GM12878 (cell line): ENCODE results near the gene SETBP1. TPM values are rescaled to one million over a fixed set of nuclear protein-coding genes. Genes with fewer than 3 reads are reported as not detected.

ENCODE experiments used
- ATAC-seq: fragments of 200-7000 bp; cut with Tn5 transposase; 3 replicates; pipeline ENCODE4 v1.9.1; 2020; ENCODE audit warnings: mild to moderate bottlenecking, moderate library complexity
- BruUV-seq: library from RNA; stranded (reverse); fragments of 400-500 nt; replicated peaks from 2 replicates; lab custom pipeline; 2021; lab: Mats Ljungman, UMichigan
- CTCF ChIA-PET: fragments of 300-600 bp; sonication (Branson Sonifier 250); formaldehyde crosslinking; extraction: SDS; loops from one replicate; lab custom pipeline; 2021; ENCODE audit warnings: inconsistent platforms; lab: Yijun Ruan, JAX
- POLR2A ChIA-PET: fragments of 350-600 bp; formaldehyde crosslinking; extraction: SDS; loops from one replicate; lab custom pipeline; 2021; ENCODE audit warnings: inconsistent platforms; lab: Charles Lee
- RAD21 ChIA-PET: fragments of 300-600 bp; sonication (Branson Sonifier 250); formaldehyde crosslinking; loops from one replicate; lab custom pipeline; 2023; ENCODE audit warnings: antibody characterized with exemption; ENCODE audit not compliant: unreplicated experiment; lab: Charles Lee
- SMC1A ChIA-PET: fragments of 300-600 bp; sonication (Branson Sonifier 250); formaldehyde crosslinking; loops from one replicate; lab custom pipeline; 2023; ENCODE audit not compliant: unreplicated experiment, uncharacterized antibody; lab: Charles Lee
- DNase-seq: peaks from one replicate; pipeline ENCODE4 v3.0.0-alpha.2; 2011; ENCODE audit warnings: low read depth, low spot score
- FAIRE-seq: peaks from 3 replicates; lab custom pipeline; 2011; peaks lifted over from hg19 to GRCh38; lab: Jason Lieb, UNC
- H2AFZ ChIP-seq: 2 replicates; pipeline ENCODE4 v1.6.0; 2011; ENCODE audit warnings: low read depth, low read length, control low read depth; ENCODE audit not compliant: control insufficient read depth
- H3K27ac ChIP-seq: 2 replicates; pipeline ENCODE4 v1.5.1; 2011; ENCODE audit warnings: control low read depth; ENCODE audit not compliant: control insufficient read depth, insufficient read depth
- H3K27me3 ChIP-seq, 2 experiments: replicated peaks in 1 of 2; 2 replicates each; pipeline versions ENCODE4 v1.6.0 to v1.6.1; 2011; ENCODE audit warnings: low read length in 1 of 2; ENCODE audit not compliant: control insufficient read depth in 2 of 2, insufficient read depth in 2 of 2
- H3K36me3 ChIP-seq, 2 experiments: 2 replicates each; pipeline ENCODE4 v1.5.1; 2011; ENCODE audit warnings: low read length in 1 of 2; ENCODE audit not compliant: control insufficient read depth in 2 of 2, insufficient read depth in 2 of 2
- H3K4me1 ChIP-seq: 2 replicates; pipeline ENCODE4 v1.6.1; 2011; ENCODE audit warnings: mild to moderate bottlenecking, low read length, moderate library complexity, mixed read lengths; ENCODE audit not compliant: control insufficient read depth, insufficient read depth
- H3K4me2 ChIP-seq: 2 replicates; pipeline ENCODE4 v1.6.0; 2011; ENCODE audit warnings: control low read depth; ENCODE audit not compliant: control insufficient read depth, insufficient read depth
- H3K4me3 ChIP-seq: fragments of 200-600 bp; sonication (generic); 2 replicates; pipeline ENCODE4 v1.5.1; 2016
- H3K79me2 ChIP-seq: 2 replicates; pipeline ENCODE4 v1.6.0; 2011; ENCODE audit warnings: low read length; ENCODE audit not compliant: control insufficient read depth, insufficient read depth
- H3K9ac ChIP-seq: 2 replicates; pipeline ENCODE4 v1.8.0; 2011; ENCODE audit warnings: low read length, control low read depth, mixed read lengths; ENCODE audit not compliant: control insufficient read depth, insufficient read depth
- H3K9me3 ChIP-seq: replicated peaks from 3 replicates; pipeline ENCODE4 v1.5.1; 2011; ENCODE audit warnings: mild to moderate bottlenecking, low read length; ENCODE audit not compliant: control insufficient read depth, insufficient read depth
- H4K20me1 ChIP-seq: 2 replicates; pipeline ENCODE4 v1.6.0; 2011; ENCODE audit not compliant: control insufficient read depth, insufficient read depth
- BACH1 ChIP-seq: fragments of 450-650 bp; IDR thresholded peaks from 2 replicates; pipeline ENCODE4 v1.6.1; 2017; ENCODE audit warnings: mild to moderate bottlenecking, borderline replicate concordance
- BCL11A ChIP-seq: IDR thresholded peaks from 2 replicates; pipeline ENCODE4 v1.6.1; 2011; ENCODE audit warnings: low read depth, low read length
- CHD1 ChIP-seq: IDR thresholded peaks from 2 replicates; pipeline ENCODE4 v1.6.1; 2012; ENCODE audit warnings: low read depth, low read length, improper control_type of control experiment
- DPF2 ChIP-seq: fragments of 450-650 bp; IDR thresholded peaks from 2 replicates; pipeline ENCODE4 v1.6.1; 2017; ENCODE audit warnings: mild to moderate bottlenecking
- JUNB ChIP-seq: IDR thresholded peaks from 2 replicates; pipeline ENCODE4 v1.6.1; 2016; ENCODE audit warnings: antibody characterized with exemption, mild to moderate bottlenecking
- MLLT1 ChIP-seq: fragments of 450-650 bp; IDR thresholded peaks from 2 replicates; pipeline ENCODE4 v1.6.1; 2016; ENCODE audit warnings: mild to moderate bottlenecking
- MYC ChIP-seq: IDR thresholded peaks from 2 replicates; pipeline ENCODE4 v1.6.1; 2011; ENCODE audit warnings: mild to moderate bottlenecking, low read length, moderate library complexity, inconsistent platforms; ENCODE audit not compliant: insufficient read depth, insufficient replicate concordance, insufficient read length, severe bottlenecking
- NBN ChIP-seq: fragments of 450-650 bp; IDR thresholded peaks from 2 replicates; pipeline ENCODE4 v1.6.1; 2016
- PAX8 ChIP-seq: fragments of 450-650 bp; IDR thresholded peaks from 2 replicates; pipeline ENCODE4 v1.6.1; 2017; ENCODE audit warnings: mild to moderate bottlenecking, moderate library complexity
- POLR2AphosphoS2 ChIP-seq: IDR thresholded peaks from 2 replicates; pipeline ENCODE4 v1.6.1; 2011; ENCODE audit warnings: low read depth, mild to moderate bottlenecking, low read length, improper control_type of control experiment, moderate library complexity
- SPI1 ChIP-seq: IDR thresholded peaks from 2 replicates; pipeline ENCODE4 v1.6.1; 2011; ENCODE audit warnings: low read depth, mild to moderate bottlenecking, low read length, moderate library complexity, borderline replicate concordance; ENCODE audit not compliant: insufficient read depth
- SUPT20H ChIP-seq: IDR thresholded peaks from 2 replicates; pipeline ENCODE4 v1.6.1; 2011; ENCODE audit warnings: low read depth, mild to moderate bottlenecking, low read length, moderate library complexity, borderline replicate concordance; ENCODE audit not compliant: control insufficient read depth
- TCF7 ChIP-seq: IDR thresholded peaks from 2 replicates; pipeline ENCODE4 v1.6.1; 2014; ENCODE audit warnings: antibody characterized with exemption, borderline replicate concordance
- ZNF217 ChIP-seq: fragments of 450-650 bp; IDR thresholded peaks from 2 replicates; pipeline ENCODE4 v1.6.1; 2017; ENCODE audit warnings: antibody characterized with exemption, mild to moderate bottlenecking
- WGBS: methylation state at CpG from one replicate; pipeline ENCODE4 v1.1.6; 2016; ENCODE audit warnings: low lambda C conversion rate; ENCODE audit not compliant: insufficient replicate concordance, insufficient coverage; ENCODE audit errors: missing lambda C conversion rate; 5-methylcytosine and 5-hydroxymethylcytosine counted together
- in situ Hi-C: fragments of 300-500 bp; cut with MboI; formaldehyde crosslinking; loops from 9 replicates; pipeline ENCODE4 v1.14.3; 2018; ENCODE audit warnings: mixed read lengths
- intact Hi-C: fragments of 100-400 bp; cut with micrococcal nuclease; formaldehyde crosslinking; loops from one replicate; pipeline ENCODE4 v1.14.2; 2022; ENCODE audit not compliant: unreplicated experiment
- polyA plus RNA-seq, 11 experiments: library from polyadenylated mRNA; depleted of rRNA in 4 of 11; unstranded in 6 of 11; stranded (reverse) in 5 of 11; fragments of >200 nt; fragmentation: Nextera tagmentation in 4 of 11; fragmentation: Illumina TruSeq in 1 of 11; extraction: Ambion mirVana in 4 of 11; extraction: Trizol in 1 of 11; gene quantifications; 1 replicate in 1 of 11; 2 replicates in 10 of 11; pipeline versions ENCODE4 v1.2.1 to v1.2.3, GENCODE V29; 2011 to 2016; ENCODE audit warnings: inconsistent platforms in 2 of 11, missing spikeins in 2 of 11, low read depth in 1 of 11
- total RNA-seq, 4 experiments: library from RNA; depleted of rRNA in 3 of 4; stranded (reverse); fragments of >200 nt in 3 of 4; fragmentation: Illumina TruSeq in 1 of 4; extraction: Trizol in 1 of 4; gene quantifications; 2 replicates each; pipeline versions ENCODE4 v1.2.1 to v1.2.3, GENCODE V29; 2013 to 2021
- TF ChIP-seq, protein P1 (sequence below): fragments of 450-650 bp; IDR thresholded peaks from 2 replicates; pipeline ENCODE4 v1.6.1; 2018; ENCODE audit warnings: mild to moderate bottlenecking, low read depth, moderate library complexity; ENCODE audit not compliant: partially characterized antibody

Gene SETBP1
- total and polyA plus RNA-seq, 10 of the 15 experiments (the other 5 are each of a cell fraction or from before 2014, with no cell fraction given), result 0.99 to 29.7 (median 8.3) TPM

DNA sequence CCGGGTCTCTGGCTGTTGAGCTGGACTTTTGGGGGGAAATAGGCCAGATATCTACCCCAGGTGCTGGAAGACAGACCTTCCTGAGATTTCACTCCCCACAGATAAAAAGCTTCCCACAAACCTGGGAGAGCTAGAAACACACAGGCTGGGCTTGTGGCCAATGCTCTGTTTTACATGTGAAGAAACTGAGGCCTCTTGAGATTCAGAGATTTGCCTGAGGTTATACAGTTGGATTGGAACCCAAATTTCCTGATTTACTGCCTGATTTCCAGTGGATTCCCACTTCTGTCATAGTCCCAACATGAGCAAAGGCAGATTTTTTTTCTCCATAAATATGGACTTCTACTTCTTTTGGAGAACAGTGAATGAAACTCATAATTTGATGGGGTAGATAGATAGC lies 360.2 kb downstream of the SETBP1 start:
- Histone ChIP-seq H3K27me3 (no peaks in the 10 kb centered on the region), H3K4me2 (no peak overlapping the region), H3K9ac (no peak overlapping the region), H3K9me3 (no peaks in the 10 kb centered on the region), H3K4me3 (no peak overlapping the region), H3K4me1 (no peaks in the 10 kb centered on the region), H4K20me1 (no peaks in the 10 kb centered on the region)
- ChIA-PET RAD21 (no interaction called here), CTCF (interaction anchor here (0.8 to 1.0 kb wide), 2 partner anchors 11 to 172 kb away, joined by 3 to 4 read pairs; no protein-coding TSS in a partner anchor), SMC1A (interaction anchor here (0.8 kb wide), 1 partner anchor 26 kb away, joined by 3 read pairs; no protein-coding TSS in a partner anchor), POLR2A (no interaction called here)
- no peak for FAIRE-seq
- no peak for ATAC-seq
- BruUV-seq, result no TSS peak
- DNase-seq, result no peak
- intact Hi-C loops, result no loop called here
- WGBS, result 36% methylated on average over 1 of the region's 1 CpG
- TF ChIP-seq MLLT1, result no peak
- no peak for TF ChIP-seq CHD1
- TF ChIP-seq NBN, result no peak
- no peak for TF ChIP-seq ZNF217
- TF ChIP-seq SPI1, result no peak
- TF ChIP-seq MYC, result no peak
- TF ChIP-seq DPF2, result no peak
- TF ChIP-seq TCF7, result no peak
- no peak for TF ChIP-seq POLR2AphosphoS2
- TF ChIP-seq, protein P1, sequence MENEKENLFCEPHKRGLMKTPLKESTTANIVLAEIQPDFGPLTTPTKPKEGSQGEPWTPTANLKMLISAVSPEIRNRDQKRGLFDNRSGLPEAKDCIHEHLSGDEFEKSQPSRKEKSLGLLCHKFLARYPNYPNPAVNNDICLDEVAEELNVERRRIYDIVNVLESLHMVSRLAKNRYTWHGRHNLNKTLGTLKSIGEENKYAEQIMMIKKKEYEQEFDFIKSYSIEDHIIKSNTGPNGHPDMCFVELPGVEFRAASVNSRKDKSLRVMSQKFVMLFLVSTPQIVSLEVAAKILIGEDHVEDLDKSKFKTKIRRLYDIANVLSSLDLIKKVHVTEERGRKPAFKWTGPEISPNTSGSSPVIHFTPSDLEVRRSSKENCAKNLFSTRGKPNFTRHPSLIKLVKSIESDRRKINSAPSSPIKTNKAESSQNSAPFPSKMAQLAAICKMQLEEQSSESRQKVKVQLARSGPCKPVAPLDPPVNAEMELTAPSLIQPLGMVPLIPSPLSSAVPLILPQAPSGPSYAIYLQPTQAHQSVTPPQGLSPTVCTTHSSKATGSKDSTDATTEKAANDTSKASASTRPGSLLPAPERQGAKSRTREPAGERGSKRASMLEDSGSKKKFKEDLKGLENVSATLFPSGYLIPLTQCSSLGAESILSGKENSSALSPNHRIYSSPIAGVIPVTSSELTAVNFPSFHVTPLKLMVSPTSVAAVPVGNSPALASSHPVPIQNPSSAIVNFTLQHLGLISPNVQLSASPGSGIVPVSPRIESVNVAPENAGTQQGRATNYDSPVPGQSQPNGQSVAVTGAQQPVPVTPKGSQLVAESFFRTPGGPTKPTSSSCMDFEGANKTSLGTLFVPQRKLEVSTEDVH, result no peak
- TF ChIP-seq BACH1, result no peak
- no peak for TF ChIP-seq SUPT20H
- no peak for TF ChIP-seq BCL11A
- TF ChIP-seq JUNB, result no peak
- no peak for TF ChIP-seq PAX8
- TF ChIP-seq, all 136 proteins: peak for 0
- Histone ChIP-seq H3K36me3 (no peaks in the 10 kb centered on the region), H3K27ac (no peak overlapping the region), H2AFZ (no peak overlapping the region), H3K79me2 (no peaks in the 10 kb centered on the region)
- in situ Hi-C loops, result no loop called here
